ENCODE results near the gene HIPK3. TPM values are rescaled to one million over a fixed set of nuclear protein-coding genes. Genes with fewer than 3 reads are reported as not detected.

The HIPK3 gene
- polyA plus RNA-seq, 6 donors from 2014 or later: 32.9 to 44.0 (median 36.7) TPM

DNA sequence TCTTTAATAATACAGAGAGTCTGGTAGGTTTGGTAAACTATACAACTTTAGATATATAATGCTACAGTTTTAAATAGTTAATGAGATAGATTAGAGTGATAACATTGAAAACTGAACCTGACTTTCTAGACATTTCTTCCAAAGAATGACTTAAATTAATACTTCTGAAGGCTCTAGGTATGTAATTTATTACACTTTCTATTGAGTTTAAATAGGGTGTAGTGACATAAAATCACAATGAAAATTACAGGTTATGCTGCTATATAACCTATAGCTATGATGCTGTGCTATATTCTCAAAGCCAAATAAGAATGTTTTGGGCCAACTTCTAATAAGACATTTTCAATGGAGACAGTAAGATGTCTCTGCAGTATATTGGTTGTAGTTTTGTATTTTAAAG is 7.7 kb downstream of the HIPK3 start:
- DNase-seq (no peak), ATAC-seq (ENCODE audit: low read depth in 2 of 2) (no peak)
- Mint-ChIP-seq H3K27me3 (no peaks in the 10 kb centered on the region), H3K9me3 (peaks cover 0 to 5% (median 0%) of the 10 kb centered on the region in 7 donors), H3K4me3 (no peak overlapping the region), H3K27ac (no peak overlapping the region), H3K4me1 (peaks cover 26 to 56% (median 48%) of the 10 kb centered on the region in 3 donors), H3K36me3 (no peaks in the 10 kb centered on the region)

- H3K4me1 Mint-ChIP-seq: peaks cover 20 to 60% (median 38%) of the 10 kb centered on the region in 3 donors
- DNase-seq: no peak
- ATAC-seq (ENCODE audit: low read depth in 2 of 2): no peak
- H3K4me3 Mint-ChIP-seq: no peak overlapping the region
- no peaks in the 10 kb centered on the region for H3K9me3 Mint-ChIP-seq
- no peaks in the 10 kb centered on the region for H3K36me3 Mint-ChIP-seq
- no peaks in the 10 kb centered on the region for H3K27me3 Mint-ChIP-seq
- no peak overlapping the region for H3K27ac Mint-ChIP-seq
Measured at GRCh38 chr11:33266393-33267215, 9.4 kb downstream of the HIPK3 start.

- no peak overlapping the region for H3K4me3 Mint-ChIP-seq
- no peaks in the 10 kb centered on the region for H3K27me3 Mint-ChIP-seq
Measured at GRCh38 chr11:33268945-33269540, 11.9 kb downstream of the HIPK3 start.

DNA sequence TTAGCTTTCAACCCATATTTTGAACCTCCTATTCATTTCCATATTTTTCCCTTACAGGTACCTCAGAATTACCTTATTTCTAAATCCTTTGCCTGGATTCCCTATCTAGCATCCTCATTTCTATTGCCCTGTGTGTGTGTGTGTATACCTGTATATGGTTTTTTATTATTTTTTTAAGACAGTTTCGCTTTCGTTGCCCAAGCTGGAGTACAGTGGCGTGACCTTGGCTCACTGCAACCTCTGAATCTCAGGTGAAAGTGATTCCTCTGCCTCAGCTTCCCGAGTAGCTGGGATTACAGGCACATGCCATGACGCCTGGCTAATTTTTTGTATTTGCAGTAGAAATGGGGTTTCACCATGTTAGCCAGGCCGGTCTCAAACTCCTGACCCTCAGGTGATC is 12.6 kb downstream of the HIPK3 start:
- H3K4me1 Mint-ChIP-seq: peaks cover 21 to 59% (median 25%) of the 10 kb centered on the region in 3 donors
- H3K9me3 Mint-ChIP-seq: no peaks in the 10 kb centered on the region
- no peaks in the 10 kb centered on the region for H3K27me3 Mint-ChIP-seq
- DNase-seq: no peak
- no peak for ATAC-seq (ENCODE audit: low read depth in 2 of 2)
- peak overlapping the region in 1 of 8 donors; percentile 57 for H3K4me3 Mint-ChIP-seq
- H3K36me3 Mint-ChIP-seq: no peaks in the 10 kb centered on the region
- peak overlapping the region in 3 of 6 donors; percentile 5 to 93 (median 21) for H3K27ac Mint-ChIP-seq

More at GRCh38 chr11:33268945-33269540, 11.9 kb downstream of the HIPK3 start:
- no peaks in the 10 kb centered on the region for H3K36me3 Mint-ChIP-seq
- ATAC-seq (ENCODE audit: low read depth in 2 of 2) (no peak), DNase-seq (no peak)
- H3K27ac Mint-ChIP-seq: peak overlapping the region in 2 of 6 donors; percentile 32 to 93
- peaks cover 21 to 57% (median 25%) of the 10 kb centered on the region in 3 donors for H3K4me1 Mint-ChIP-seq
- no peaks in the 10 kb centered on the region for H3K9me3 Mint-ChIP-seq

DNA sequence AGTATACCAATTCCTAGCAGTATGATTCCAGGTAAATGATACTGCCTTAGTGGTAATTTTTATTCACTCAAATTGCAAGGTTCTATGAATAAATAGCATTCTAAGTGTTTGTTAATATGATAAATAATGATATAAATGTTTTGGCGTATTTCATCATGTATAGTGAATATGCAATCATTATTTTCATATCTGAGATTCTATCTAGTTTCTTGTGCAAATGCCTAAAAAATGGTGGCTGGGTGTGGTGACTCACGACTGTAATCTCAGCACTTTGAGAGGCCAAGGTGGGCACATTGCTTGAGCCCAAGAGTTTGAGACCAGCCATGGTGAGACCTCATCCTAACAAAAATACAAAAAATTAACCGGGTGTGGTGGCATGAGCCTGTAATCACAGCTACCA is 13.9 kb downstream of the HIPK3 start:
- no peak for ATAC-seq (ENCODE audit: low read depth in 2 of 2)
- Mint-ChIP-seq H3K9me3 (no peaks in the 10 kb centered on the region), H3K4me3 (no peak overlapping the region), H3K36me3 (no peaks in the 10 kb centered on the region), H3K27ac (no peak overlapping the region), H3K27me3 (no peaks in the 10 kb centered on the region), H3K4me1 (peaks cover 21 to 63% (median 25%) of the 10 kb centered on the region in 3 donors)
- no peak for DNase-seq

DNA sequence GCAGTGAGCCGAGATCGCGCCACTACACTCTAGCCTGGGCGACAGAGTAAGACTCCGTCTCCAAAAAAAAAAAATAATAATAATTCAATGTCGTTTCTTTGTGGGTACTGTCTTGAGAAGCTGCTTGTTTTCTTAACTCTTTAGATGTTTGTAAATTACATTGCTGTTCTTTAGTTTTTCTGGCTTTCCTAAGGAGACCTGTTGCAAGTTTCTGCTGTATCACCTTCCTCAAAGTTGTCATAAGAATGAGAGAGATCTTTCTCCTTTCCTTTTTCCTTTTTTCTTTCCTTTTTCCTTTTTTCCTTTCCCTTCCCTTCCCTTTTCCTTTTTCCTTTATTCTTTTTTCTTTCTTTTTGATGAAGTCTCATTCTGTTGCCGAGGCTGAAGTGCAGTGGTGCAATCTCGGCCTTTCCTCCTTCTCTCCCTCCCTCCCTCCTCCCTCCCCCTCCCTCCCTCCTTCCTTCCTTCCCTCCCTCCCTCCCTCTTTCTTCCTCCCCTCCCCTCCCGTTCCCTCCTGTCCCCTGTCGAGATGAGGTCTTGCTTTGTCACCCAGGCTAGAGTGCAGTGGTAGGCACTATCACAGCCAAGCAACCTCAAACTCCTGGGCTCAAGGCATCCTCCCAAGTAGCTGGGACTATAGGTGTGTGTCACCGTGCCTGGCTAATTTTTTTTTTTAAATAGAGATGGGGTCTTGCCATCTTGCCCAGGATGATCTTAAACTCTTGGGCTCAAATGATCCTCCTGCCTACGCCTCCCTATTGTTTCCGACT is 15.3 kb downstream of the HIPK3 start:
- DNase-seq (no peak), ATAC-seq (ENCODE audit: low read depth in 2 of 2) (no peak)
- H3K4me1 Mint-ChIP-seq: peaks cover 23 to 61% (median 28%) of the 10 kb centered on the region in 3 donors
- peak overlapping the region in 2 of 8 donors; percentile 20 for H3K4me3 Mint-ChIP-seq
- no peaks in the 10 kb centered on the region for H3K36me3 Mint-ChIP-seq
- peak overlapping the region in 1 of 6 donors; percentile 83 for H3K27ac Mint-ChIP-seq
- no peaks in the 10 kb centered on the region for H3K9me3 Mint-ChIP-seq
- H3K27me3 Mint-ChIP-seq: no peaks in the 10 kb centered on the region

- no peak for DNase-seq
- ATAC-seq (ENCODE audit: low read depth in 2 of 2): no peak
- H3K36me3 Mint-ChIP-seq: peaks cover 0 to 8% of the 10 kb centered on the region in 2 donors
- peaks cover 35 to 66% (median 38%) of the 10 kb centered on the region in 3 donors for H3K4me1 Mint-ChIP-seq
- H3K27ac Mint-ChIP-seq: peak overlapping the region in 2 of 6 donors; percentile 18 to 60
- H3K4me3 Mint-ChIP-seq: no peak overlapping the region
- no peaks in the 10 kb centered on the region for H3K27me3 Mint-ChIP-seq
- peaks cover 0 to 4% (median 0%) of the 10 kb centered on the region in 7 donors for H3K9me3 Mint-ChIP-seq
Measured at GRCh38 chr11:33273656-33274055, 16.5 kb downstream of the HIPK3 start.

- Mint-ChIP-seq H3K27me3 (no peaks in the 10 kb centered on the region), H3K4me1 (peaks cover 37 to 68% (median 59%) of the 10 kb centered on the region in 3 donors), H3K36me3 (peaks cover 0 to 8% of the 10 kb centered on the region in 2 donors), H3K4me3 (no peak overlapping the region), H3K9me3 (peaks cover 0 to 4% (median 0%) of the 10 kb centered on the region in 7 donors), H3K27ac (peak overlapping the region in 3 of 6 donors; percentile 49 to 64 (median 63))
- no peak for DNase-seq
- no peak for ATAC-seq (ENCODE audit: low read depth in 2 of 2)
Measured at GRCh38 chr11:33280411-33280810, 23.2 kb downstream of the HIPK3 start.

GRCh38 chr11:33281758-33282157 is 24.6 kb downstream of the HIPK3 start:
- Mint-ChIP-seq H3K9me3 (peaks cover 0 to 4% (median 0%) of the 10 kb centered on the region in 7 donors), H3K36me3 (peaks cover 0 to 8% of the 10 kb centered on the region in 2 donors), H3K27me3 (no peaks in the 10 kb centered on the region), H3K4me1 (peaks cover 37 to 60% (median 59%) of the 10 kb centered on the region in 3 donors), H3K27ac (peak overlapping the region in 1 of 6 donors; percentile 67), H3K4me3 (no peak overlapping the region)
- no peak for DNase-seq
- ATAC-seq (ENCODE audit: low read depth in 2 of 2): no peak

DNA sequence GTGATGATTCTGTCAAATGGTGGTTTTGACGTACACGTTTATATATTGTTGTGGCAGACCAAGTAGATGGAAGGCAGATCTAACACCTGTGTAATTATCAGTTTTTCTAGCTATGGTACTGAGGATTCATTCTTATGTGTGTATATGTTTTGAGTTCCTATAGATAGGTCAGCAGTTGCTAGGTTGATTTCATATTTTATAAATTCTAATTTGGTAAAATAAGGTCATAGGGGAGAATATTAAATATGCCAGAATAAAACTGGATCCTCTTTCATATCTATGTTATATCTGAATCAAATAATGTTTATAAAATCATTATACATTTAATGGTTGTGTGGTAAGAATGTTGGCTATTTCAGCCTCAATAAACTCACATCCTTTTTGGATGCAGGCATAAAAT is 27.6 kb downstream of the HIPK3 start:
- H3K36me3 Mint-ChIP-seq: peaks cover 0 to 5% of the 10 kb centered on the region in 2 donors
- no peaks in the 10 kb centered on the region for H3K27me3 Mint-ChIP-seq
- no peaks in the 10 kb centered on the region for H3K9me3 Mint-ChIP-seq
- peaks cover 22 to 52% (median 34%) of the 10 kb centered on the region in 3 donors for H3K4me1 Mint-ChIP-seq
- ATAC-seq (ENCODE audit: low read depth in 2 of 2) (no peak), DNase-seq (no peak)
- H3K27ac Mint-ChIP-seq: peak overlapping the region in 2 of 6 donors; percentile 13 to 23
- H3K4me3 Mint-ChIP-seq: no peak overlapping the region

GRCh38 chr11:33290319-33290718 is 33.1 kb downstream of the HIPK3 start:
- ATAC-seq (ENCODE audit: low read depth in 2 of 2) (no peak), DNase-seq (no peak)
- H3K4me3 Mint-ChIP-seq: no peak overlapping the region
- H3K36me3 Mint-ChIP-seq: peaks cover 7 to 11% of the 10 kb centered on the region in 2 donors
- H3K27ac Mint-ChIP-seq: no peak overlapping the region
- H3K4me1 Mint-ChIP-seq: peaks cover 9 to 31% (median 19%) of the 10 kb centered on the region in 3 donors
- no peaks in the 10 kb centered on the region for H3K9me3 Mint-ChIP-seq
- H3K27me3 Mint-ChIP-seq: no peaks in the 10 kb centered on the region

GRCh38 chr11:33291004-33291777 is 34.0 kb downstream of the HIPK3 start:
- ATAC-seq (ENCODE audit: low read depth in 2 of 2) (no peak), DNase-seq (no peak)
- H3K4me3 Mint-ChIP-seq: no peak overlapping the region
- peaks cover 11 to 19% of the 10 kb centered on the region in 2 donors for H3K36me3 Mint-ChIP-seq
- H3K27me3 Mint-ChIP-seq: no peaks in the 10 kb centered on the region
- peaks cover 17 to 40% (median 24%) of the 10 kb centered on the region in 3 donors for H3K4me1 Mint-ChIP-seq
- no peaks in the 10 kb centered on the region for H3K9me3 Mint-ChIP-seq
- H3K27ac Mint-ChIP-seq: no peak overlapping the region

All from naive B cell (primary cell).